Stimulated activated CD4-positive, alpha-beta T cell treated with anti-CD3 and anti-CD28 coated beads, Interleukin-12 subunit alpha, Interleukin-12 subunit beta, amount 100 ng/mL, for 24 hours (primary cell): Measurements from ENCODE around the gene L2HGDH.
"Not testable (repeated sequence)": the region's sequence is repeated elsewhere in the genome, so short reads cannot be mapped to it uniquely, and the experiment has no call there.

Experiments used
- DNase-seq, 2 experiments: peaks; one replicate each; pipeline ENCODE4 v3.0.0-alpha.2; 2020; ENCODE audit warnings: low read depth in 2 of 2

The L2HGDH gene

GRCh38 chr14:50311972-50312733 lies at the start of gene L2HGDH, which contains the start of gene DMAC2L:
TSS of gene L2HGDH (minus strand) at chr14:50312229. CDS start at chr14:50312150, 79 bp downstream.
TSS of gene DMAC2L (plus strand) at chr14:50312324. CDS start at chr14:50321488, 9,164 bp downstream.
- peak; percentile 74 to 86 for DNase-seq

GRCh38 chr14:50360851-50361250 lies 48.8 kb upstream of the L2HGDH start:
- DNase-seq = no peak

GRCh38 chr14:50360093-50360492 lies 48.1 kb upstream of the L2HGDH start:
- no peak for DNase-seq

- DNase-seq = no peak
Measured at GRCh38 chr14:50359631-50360030, 47.6 kb upstream of the L2HGDH start.

- no peak for DNase-seq
Measured at GRCh38 chr14:50357753-50358395, 45.8 kb upstream of the L2HGDH start.

- no peak for DNase-seq
Measured at GRCh38 chr14:50357124-50357523, 45.1 kb upstream of the L2HGDH start.

- not testable (repeated sequence) for DNase-seq
Measured at GRCh38 chr14:50356283-50356682, 44.3 kb upstream of the L2HGDH start.

- DNase-seq = no peak
Measured at GRCh38 chr14:50355692-50356091, 43.7 kb upstream of the L2HGDH start.

- no peak for DNase-seq
Measured at GRCh38 chr14:50354527-50354926, 42.5 kb upstream of the L2HGDH start.

- DNase-seq = no peak
Measured at GRCh38 chr14:50353126-50353525, 41.1 kb upstream of the L2HGDH start.

- no peak for DNase-seq
Measured at GRCh38 chr14:50352584-50352983, 40.6 kb upstream of the L2HGDH start.

- no peak for DNase-seq
Measured at GRCh38 chr14:50350975-50351374, 38.9 kb upstream of the L2HGDH start.

- no peak for DNase-seq
Measured at GRCh38 chr14:50348933-50349332, 36.9 kb upstream of the L2HGDH start.

- DNase-seq = no peak
Measured at GRCh38 chr14:50347521-50347920, 35.5 kb upstream of the L2HGDH start.

- DNase-seq = no peak
Measured at GRCh38 chr14:50345846-50346422, 33.9 kb upstream of the L2HGDH start.

GRCh38 chr14:50344876-50345563 lies 33.0 kb upstream of the L2HGDH start:
- DNase-seq = no peak

- DNase-seq = peak; percentile 57 to 63
Measured at GRCh38 chr14:50344116-50344775, 32.2 kb upstream of the L2HGDH start.

GRCh38 chr14:50343434-50343833 lies 31.4 kb upstream of the L2HGDH start:
- no peak for DNase-seq

GRCh38 chr14:50342221-50343078 lies 30.4 kb upstream of the L2HGDH start:
- DNase-seq = peak in 1 of 2 experiments; percentile 16

- no peak for DNase-seq
Measured at GRCh38 chr14:50340963-50341362, 28.9 kb upstream of the L2HGDH start.

- DNase-seq = no peak
Measured at GRCh38 chr14:50340045-50340444, 28.0 kb upstream of the L2HGDH start.
